HEK293T (cell line): ENCODE results near the gene CTCFL.

Experiments used
- ARNT ChIP-seq: fragments of 450-650 bp; IDR thresholded peaks from 2 replicates; pipeline ENCODE4 v1.6.1; 2017; ENCODE audit warnings: mild to moderate bottlenecking
- BHLHE40 ChIP-seq: fragments of 450-650 bp; IDR thresholded peaks from 2 replicates; pipeline ENCODE4 v1.6.1; 2016; ENCODE audit warnings: mild to moderate bottlenecking, moderate library complexity, borderline replicate concordance
- CTBP1 ChIP-seq: fragments of 450-650 bp; IDR thresholded peaks from 2 replicates; pipeline ENCODE4 v1.6.1; 2016; ENCODE audit warnings: borderline replicate concordance
- ELF4 ChIP-seq: fragments of 450-650 bp; IDR thresholded peaks from 2 replicates; pipeline ENCODE4 v1.6.1; 2017; ENCODE audit warnings: antibody characterized with exemption
- FOXK2 ChIP-seq: fragments of 450-650 bp; IDR thresholded peaks from 2 replicates; pipeline ENCODE4 v1.6.1; 2016; ENCODE audit warnings: mild to moderate bottlenecking
- HDGF ChIP-seq: fragments of 450-650 bp; IDR thresholded peaks from 2 replicates; pipeline ENCODE4 v1.6.1; 2017; ENCODE audit warnings: antibody characterized with exemption, borderline replicate concordance
- L3MBTL2 ChIP-seq: fragments of 450-650 bp; conservative IDR thresholded peaks from 2 replicates; pipeline ENCODE4 v1.6.1; 2016; ENCODE audit warnings: mild to moderate bottlenecking
- NFRKB ChIP-seq: fragments of 450-650 bp; IDR thresholded peaks from 2 replicates; pipeline ENCODE4 v1.6.1; 2016; ENCODE audit warnings: mild to moderate bottlenecking, moderate library complexity
- SUZ12 ChIP-seq: fragments of 450-650 bp; IDR thresholded peaks from 2 replicates; pipeline ENCODE4 v1.6.1; 2016; ENCODE audit warnings: mild to moderate bottlenecking
- TARDBP ChIP-seq: fragments of 450-650 bp; IDR thresholded peaks from 2 replicates; pipeline ENCODE4 v1.6.1; 2016
- TF ChIP-seq, protein P1 (sequence below): fragments of 450-650 bp; IDR thresholded peaks from 2 replicates; pipeline ENCODE4 v1.6.1; 2016

DNA sequence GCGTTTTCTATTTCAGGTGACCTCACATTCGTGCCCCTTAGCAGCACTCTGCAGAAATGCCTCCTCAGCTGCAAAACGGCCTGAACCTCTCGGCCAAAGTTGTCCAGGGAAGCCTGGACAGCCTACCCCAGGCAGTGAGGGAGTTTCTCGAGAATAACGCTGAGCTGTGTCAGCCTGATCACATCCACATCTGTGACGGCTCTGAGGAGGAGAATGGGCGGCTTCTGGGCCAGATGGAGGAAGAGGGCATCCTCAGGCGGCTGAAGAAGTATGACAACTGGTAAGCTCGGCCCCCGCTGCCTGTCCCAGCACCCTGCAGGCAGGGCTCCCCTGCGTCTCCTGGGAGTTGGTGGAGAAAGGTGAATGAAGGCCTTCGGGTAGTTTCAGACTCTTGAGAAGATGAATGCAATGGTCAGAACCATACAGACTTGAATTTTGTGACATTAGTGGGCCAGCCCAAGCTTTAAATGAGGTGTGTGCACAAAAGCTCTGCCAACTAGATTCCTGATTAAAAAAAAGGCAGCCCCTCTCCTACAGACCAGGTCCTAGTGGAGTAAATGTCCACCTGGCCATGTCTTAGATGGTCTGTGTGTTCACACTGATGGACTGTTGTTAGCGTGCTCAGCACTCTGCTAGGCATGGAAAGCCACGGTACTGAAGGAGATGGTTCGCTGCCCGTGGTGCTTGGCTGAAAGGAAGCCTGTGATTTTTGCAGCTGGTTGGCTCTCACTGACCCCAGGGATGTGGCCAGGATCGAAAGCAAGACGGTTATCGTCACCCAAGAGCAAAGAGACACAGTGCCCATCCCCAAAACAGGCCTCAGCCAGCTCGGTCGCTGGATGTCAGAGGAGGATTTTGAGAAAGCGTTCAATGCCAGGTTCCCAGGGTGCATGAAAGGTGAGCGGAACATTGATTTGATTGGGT is 36.7 kb upstream of the CTCFL start:
- TF ChIP-seq BHLHE40 (no peak), L3MBTL2 (no peak), CTBP1 (no peak), FOXK2 (no peak), NFRKB (no peak), ELF4 (no peak), TARDBP (no peak), ARNT (no peak), SUZ12 (no peak), HDGF (no peak)
- TF ChIP-seq, protein P1, sequence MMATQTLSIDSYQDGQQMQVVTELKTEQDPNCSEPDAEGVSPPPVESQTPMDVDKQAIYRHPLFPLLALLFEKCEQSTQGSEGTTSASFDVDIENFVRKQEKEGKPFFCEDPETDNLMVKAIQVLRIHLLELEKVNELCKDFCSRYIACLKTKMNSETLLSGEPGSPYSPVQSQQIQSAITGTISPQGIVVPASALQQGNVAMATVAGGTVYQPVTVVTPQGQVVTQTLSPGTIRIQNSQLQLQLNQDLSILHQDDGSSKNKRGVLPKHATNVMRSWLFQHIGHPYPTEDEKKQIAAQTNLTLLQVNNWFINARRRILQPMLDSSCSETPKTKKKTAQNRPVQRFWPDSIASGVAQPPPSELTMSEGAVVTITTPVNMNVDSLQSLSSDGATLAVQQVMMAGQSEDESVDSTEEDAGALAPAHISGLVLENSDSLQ = no peak
